ENCODE measurements around the gene KAT8. TPM values are rescaled to one million over a fixed set of nuclear protein-coding genes. Genes with fewer than 3 reads are reported as not detected.
A peak's percentile ranks its signal among the peaks of the same experiment; 100 is the strongest.

Gene KAT8
- total and polyA plus RNA-seq, 9 of the 15 experiments (the other 6 are each of a cell fraction or from before 2014, with no cell fraction given): 10.0 to 98.5 (median 76.4) TPM

- TF ChIP-seq TSHZ1 (CRISPR knock-in tag; IDR thresholded peaks at IDR 0.05) (no peak), ZNF707 (CRISPR knock-in tag; conservative IDR thresholded peaks at IDR 0.05) (no peak), WHSC1 (IDR thresholded peaks at IDR 0.05; ENCODE audit: low read length) (no peak), DEAF1 (CRISPR knock-in tag; IDR thresholded peaks at IDR 0.05) (0 out of 2 replicates have a peak, but pooled peaks have one; percentile 7), KAT7 (CRISPR knock-in tag; IDR thresholded peaks at IDR 0.05; ENCODE audit: borderline replicate concordance) (no peak), ELF1 (tag; IDR thresholded peaks at IDR 0.05) (no peak), TRIM25 (IDR thresholded peaks at IDR 0.05; ENCODE audit: borderline replicate concordance) (no peak), NFE2 (IDR thresholded peaks at IDR 0.05; ENCODE audit: low read depth) (no peak), PHF8 (IDR thresholded peaks at IDR 0.05; ENCODE audit: borderline replicate concordance, low read length) (peak; percentile 67; the same call in 1 of the 2 replicates), ARID1B (IDR thresholded peaks at IDR 0.05) (no peak), ZNF124 (CRISPR knock-in tag; IDR thresholded peaks at IDR 0.05) (no peak), ZNF551 (CRISPR knock-in tag; IDR thresholded peaks at IDR 0.05) (no peak)
Measured at GRCh38 chr16:31179219-31179746, 61.8 kb downstream of the KAT8 start (continued).
